Epithelial cell of proximal tubule (primary cell): Measurements from ENCODE around the gene HCK. TPM values are rescaled to one million over a fixed set of nuclear protein-coding genes. Genes with fewer than 3 reads are reported as not detected.

Source experiments
- DNase-seq: peaks from one replicate; pipeline ENCODE4 v3.0.0-alpha.2; 2011; ENCODE audit warnings: low read depth
- H3K4me3 ChIP-seq: 2 replicates; pipeline ENCODE4 v1.5.1; 2011; ENCODE audit warnings: low read depth, mild to moderate bottlenecking, low read length
- total RNA-seq: library from RNA; depleted of rRNA; stranded (reverse); fragments of >200 nt; gene quantifications from 2 replicates; pipeline ENCODE4 v1.2.3, GENCODE V29; 2015
- TF ChIP-seq, protein P1 (sequence below): conservative IDR thresholded peaks from 2 replicates; pipeline ENCODE4 v1.5.1; 2012; ENCODE audit warnings: low read depth, mild to moderate bottlenecking, low read length

Gene HCK
- total RNA-seq, 1 donor from 2014 or later, result not detected

DNA sequence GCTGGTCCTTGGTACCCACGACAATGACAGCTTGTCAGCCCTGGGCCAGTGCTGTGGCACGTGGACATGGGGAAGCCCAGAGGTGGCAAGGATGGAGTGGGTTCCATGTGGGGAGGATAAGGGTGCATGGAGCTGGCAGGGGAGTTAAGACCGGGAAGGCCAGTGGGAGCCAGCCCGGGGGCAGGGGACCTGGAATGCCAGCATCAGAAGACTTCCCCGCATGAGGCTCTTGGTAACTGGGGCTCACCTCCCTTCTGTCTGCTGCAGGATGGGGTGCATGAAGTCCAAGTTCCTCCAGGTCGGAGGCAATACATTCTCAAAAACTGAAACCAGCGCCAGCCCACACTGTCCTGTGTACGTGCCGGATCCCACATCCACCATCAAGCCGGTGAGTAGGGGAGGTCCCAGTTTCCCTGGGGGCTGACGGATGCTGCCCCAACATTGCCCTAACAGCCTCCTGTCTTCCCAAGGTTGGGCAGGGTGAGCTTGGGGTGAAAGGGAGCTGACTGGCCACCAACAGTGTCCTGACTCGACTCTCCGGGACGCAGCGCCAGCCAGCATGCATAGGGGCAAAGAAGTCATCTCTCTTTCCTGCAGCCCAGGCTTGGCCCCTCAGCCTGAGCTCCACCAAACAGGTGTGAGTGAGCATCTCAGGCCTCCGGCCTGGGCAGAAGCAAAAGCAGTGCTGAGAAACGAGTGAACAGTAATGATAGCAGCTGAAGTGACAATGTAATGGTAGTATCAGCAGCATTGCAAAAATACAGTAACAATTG lies 19.5 kb downstream of the HCK start:
- TF ChIP-seq, protein P1, sequence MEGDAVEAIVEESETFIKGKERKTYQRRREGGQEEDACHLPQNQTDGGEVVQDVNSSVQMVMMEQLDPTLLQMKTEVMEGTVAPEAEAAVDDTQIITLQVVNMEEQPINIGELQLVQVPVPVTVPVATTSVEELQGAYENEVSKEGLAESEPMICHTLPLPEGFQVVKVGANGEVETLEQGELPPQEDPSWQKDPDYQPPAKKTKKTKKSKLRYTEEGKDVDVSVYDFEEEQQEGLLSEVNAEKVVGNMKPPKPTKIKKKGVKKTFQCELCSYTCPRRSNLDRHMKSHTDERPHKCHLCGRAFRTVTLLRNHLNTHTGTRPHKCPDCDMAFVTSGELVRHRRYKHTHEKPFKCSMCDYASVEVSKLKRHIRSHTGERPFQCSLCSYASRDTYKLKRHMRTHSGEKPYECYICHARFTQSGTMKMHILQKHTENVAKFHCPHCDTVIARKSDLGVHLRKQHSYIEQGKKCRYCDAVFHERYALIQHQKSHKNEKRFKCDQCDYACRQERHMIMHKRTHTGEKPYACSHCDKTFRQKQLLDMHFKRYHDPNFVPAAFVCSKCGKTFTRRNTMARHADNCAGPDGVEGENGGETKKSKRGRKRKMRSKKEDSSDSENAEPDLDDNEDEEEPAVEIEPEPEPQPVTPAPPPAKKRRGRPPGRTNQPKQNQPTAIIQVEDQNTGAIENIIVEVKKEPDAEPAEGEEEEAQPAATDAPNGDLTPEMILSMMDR, result no peak
- H3K4me3 ChIP-seq, result no peak overlapping the region
- no peak for DNase-seq

DNA sequence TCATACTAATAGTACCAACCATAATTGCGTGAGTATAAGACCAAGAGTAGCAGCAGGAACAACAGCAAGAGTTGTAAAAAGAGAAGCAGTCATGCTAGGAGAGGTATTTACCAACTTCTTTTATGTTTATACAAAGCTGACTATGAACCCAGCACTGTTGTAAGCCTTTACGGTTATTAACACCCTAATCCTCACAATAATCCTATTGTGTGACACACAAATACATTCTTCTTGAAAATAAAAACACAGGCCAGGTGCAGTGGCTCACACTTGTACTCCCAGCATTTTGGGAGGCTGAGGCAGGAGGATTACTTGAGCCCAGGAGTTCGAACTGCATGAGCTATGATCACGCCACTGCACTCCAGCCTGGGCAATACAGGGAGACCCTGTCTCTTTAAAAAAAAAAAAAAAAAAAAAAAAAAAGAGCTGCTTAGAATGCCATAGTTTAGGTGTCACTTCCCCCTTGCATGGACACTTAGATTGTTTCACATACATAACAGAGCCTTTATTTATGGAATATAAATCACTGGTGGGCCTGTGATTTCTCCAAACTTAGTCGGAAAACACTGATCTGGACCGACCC lies 20.2 kb downstream of the HCK start:
- H3K4me3 ChIP-seq, result no peak overlapping the region
- no peak for DNase-seq
- TF ChIP-seq, protein P1, result no peak

DNA sequence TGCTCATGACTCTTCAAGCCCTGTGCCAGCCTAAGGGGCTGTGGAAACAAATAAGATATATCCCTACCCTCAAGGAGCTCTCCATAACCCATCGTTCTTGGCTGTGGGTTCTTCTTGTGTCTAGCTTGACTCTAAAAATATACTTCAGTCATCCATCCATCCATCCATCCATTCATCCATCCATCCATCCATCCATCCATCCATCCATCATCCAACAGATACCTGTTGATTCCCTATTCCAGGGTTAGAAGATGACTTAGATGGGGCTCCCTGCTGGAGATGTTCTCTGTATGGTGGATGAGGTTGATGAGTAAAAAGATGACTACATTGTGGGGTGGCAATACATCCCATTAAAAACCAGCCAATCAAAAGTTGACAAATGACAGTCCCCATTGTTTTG lies 23.5 kb downstream of the HCK start:
- TF ChIP-seq, protein P1, result no peak

DNA sequence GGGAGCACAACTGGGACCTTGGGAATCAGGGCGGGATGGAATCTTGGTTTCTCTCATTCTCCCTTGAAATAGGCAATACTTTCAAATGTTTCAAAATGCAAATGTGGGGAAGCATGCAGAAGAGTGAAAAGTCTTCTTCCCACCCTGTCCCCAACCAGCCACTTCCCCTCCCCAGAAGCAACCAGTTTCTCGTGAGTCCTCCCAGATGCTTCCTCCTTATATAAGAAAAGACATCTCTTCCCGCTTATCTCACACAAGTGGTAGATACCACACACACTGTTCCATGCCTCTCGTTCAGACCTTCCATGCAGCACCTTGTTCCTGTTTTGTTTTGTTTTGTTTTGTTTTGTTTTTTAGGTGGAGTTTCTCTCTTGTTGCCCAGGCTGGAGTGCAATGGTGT lies 25.1 kb downstream of the HCK start:
- DNase-seq, result no peak
- TF ChIP-seq, protein P1, result no peak
- H3K4me3 ChIP-seq, result no peak overlapping the region

More for the DNA sequence above, 23.5 kb downstream of the HCK start:
- H3K4me3 ChIP-seq, result no peak overlapping the region
- DNase-seq, result no peak

DNA sequence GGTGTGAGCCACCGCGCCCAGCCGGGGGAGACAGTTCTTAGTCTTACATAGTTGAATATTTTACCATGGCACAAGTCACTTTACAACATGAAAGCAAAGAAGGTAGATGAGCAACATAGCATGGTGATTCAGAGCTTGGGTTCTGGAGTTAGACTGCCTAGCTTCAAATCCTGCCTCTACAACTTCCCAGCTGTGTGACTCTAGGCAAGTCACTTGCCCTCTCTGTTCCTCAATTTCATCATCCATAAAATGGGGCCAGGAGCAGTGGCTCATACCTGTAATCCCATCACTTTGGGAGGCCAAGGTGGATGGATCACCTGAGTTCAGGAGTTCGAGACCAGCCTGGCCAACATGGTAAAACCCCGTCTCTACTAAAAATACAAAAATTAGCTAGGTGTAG lies 26.3 kb downstream of the HCK start:
- H3K4me3 ChIP-seq, result no peak overlapping the region
- TF ChIP-seq, protein P1, result no peak
- no peak for DNase-seq

DNA sequence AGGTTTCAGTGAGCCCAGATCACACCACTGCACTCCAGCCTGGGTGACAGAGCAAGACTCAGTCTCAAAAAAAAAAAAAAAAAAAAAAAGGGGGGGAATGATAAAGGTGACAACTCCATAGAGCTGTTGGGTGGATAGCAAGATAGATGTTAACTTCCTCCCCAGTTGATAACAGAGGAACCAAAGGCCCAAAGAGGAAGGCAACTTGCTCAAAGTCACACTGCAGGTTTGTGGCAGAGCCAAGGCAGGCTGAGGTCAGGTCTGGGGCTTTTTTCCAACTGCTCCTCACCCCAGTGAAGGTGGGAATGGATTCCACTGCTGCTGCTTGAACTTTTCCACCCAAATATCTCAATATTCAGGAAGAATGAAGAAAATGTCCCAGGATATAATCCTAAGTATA lies 26.7 kb downstream of the HCK start:
- DNase-seq, result no peak
- no peak overlapping the region for H3K4me3 ChIP-seq
- TF ChIP-seq, protein P1, result no peak
